ENCODE measurements around the gene CMTM2.
"Not testable (repeated sequence)": the region's sequence is repeated elsewhere in the genome, so short reads cannot be mapped to it uniquely, and the experiment has no call there.

The CMTM2 gene

DNA sequence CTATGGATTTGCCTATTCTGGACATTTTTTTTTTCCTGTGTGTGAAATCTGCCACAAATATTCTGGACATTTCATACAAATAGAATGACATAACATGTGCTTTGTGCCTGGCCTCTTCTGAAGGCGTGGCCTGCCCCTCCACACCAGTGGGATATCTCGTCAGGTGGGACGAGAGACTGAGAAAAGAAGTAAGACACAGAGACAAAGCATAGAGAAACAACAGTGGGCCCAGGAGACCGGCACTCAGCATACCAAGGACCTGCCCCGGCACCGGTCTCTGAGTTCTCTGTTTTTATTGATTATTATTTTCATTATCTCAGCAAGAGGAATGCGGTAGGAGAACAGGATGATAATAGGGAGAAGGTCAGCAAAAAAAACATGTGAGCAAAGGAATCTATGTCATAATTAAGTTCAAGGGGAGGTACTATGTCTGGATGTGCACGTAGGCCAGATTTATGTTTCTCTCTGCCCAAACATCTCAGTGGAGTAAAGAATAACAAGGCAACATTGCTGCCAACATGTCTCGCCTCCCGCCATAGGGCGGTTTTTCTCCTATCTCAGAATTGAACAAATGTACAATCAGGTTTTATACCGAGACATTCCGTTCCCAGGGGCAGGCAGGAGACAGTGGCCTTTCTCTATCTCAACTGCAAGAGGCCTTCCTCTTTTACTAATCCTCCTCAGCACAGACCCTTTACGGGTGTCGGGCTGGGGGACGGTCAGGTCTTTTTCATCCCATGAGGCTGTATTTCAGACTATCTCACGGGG lies 48.5 kb downstream of the CMTM2 start:
- DNase-seq (ENCODE audit: low read depth, low spot score); H3K27ac ChIP-seq: not testable (repeated sequence)

DNA sequence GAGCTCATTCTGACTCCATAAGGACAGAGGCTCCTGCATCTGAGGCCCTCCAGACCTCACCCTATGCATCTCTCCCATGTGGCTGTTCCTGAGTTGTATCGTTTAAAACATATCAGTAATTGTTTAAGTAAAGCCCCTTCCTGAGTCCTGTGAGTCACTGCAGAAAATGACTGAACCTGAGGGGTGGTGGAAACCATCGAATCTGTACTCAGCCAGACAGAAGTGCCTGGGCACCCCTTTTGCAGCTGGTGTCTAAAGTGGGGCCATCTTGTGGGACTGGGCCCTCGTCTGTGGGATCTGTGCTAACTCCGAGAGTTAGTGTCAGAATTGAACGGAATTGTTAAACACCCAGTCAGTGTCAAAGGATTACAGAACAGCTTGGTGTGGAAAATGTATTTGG lies 50.6 kb downstream of the CMTM2 start:
- H3K27ac ChIP-seq, result no peak overlapping the region
- DNase-seq (ENCODE audit: low read depth, low spot score), result no peak

DNA sequence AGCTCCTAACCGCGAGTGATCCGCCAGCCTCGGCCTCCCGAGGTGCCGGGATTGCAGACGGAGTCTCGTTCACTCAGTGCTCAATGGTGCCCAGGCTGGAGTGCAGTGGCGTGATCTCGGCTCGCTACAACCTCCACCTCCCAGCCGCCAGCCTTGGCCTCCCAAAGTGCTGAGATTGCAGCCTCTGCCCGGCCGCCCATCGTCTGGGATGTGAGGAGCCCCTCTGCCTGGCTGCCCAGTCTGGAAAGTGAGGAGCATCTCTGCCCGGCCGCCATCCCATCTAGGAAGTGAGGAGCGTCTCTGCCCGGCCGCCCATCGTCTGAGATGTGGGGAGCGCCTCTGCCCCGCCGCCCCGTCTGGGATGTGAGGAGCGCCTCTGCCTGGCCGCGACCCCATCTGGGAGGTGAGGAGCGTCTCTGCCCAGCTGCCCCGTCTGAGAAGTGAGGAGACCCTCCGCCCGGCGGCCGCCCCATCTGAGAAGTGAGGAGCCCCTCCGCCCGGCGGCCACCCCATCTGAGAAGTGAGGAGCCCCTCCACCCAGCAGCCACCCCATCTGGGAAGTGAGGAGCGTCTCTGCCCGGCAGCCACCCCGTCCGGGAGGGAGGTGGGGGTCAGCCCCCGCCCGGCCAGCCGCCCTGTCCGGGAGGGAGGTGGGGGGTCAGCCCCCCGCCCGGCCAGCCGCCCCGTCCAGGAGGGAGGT lies 51.4 kb downstream of the CMTM2 start:
- not testable (repeated sequence) for DNase-seq (ENCODE audit: low read depth, low spot score); H3K27ac ChIP-seq

DNA sequence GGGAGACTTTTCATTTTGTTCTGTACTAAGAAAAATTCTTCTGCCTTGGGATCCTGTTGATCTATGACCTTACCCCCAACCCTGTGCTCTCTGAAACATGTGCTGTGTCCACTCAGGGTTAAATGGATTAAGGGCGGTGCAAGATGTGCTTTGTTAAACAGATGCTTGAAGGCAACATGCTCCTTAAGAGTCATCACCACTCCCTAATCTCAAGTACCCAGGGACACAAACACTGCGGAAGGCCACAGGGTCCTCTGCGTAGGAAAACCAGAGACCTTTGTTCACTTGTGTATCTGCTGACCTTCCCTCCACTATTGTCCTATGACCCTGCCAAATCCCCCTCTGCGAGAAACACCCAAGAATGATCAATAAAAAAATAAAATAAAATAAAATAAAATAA lies 52.3 kb downstream of the CMTM2 start:
- not testable (repeated sequence) for DNase-seq (ENCODE audit: low read depth, low spot score); H3K27ac ChIP-seq

GRCh38 chr16:66634527-66635196 lies 55.4 kb downstream of the CMTM2 start:
- H3K27ac ChIP-seq, result no peak overlapping the region
- DNase-seq (ENCODE audit: low read depth, low spot score), result no peak

DNA sequence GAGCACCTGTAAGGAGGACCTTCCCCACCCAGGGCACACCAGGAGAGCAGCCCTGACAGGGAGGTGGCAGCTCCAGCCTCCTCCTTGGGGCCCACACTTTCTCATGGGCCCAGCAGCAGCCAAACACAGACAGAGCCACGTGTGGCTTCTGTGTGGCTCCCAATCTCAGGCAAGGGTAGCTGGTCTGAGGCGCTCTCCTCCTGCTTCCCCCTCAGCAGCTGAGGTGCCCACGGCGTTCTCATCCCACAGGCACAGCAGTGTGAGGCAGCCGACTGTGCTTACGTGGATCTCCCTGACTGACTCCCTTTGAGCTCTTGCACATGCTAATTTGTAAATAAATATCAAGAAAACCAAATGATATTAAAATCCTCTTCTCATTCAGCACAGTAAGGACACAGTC lies 56.1 kb downstream of the CMTM2 start:
- no peak overlapping the region for H3K27ac ChIP-seq
- no peak for DNase-seq (ENCODE audit: low read depth, low spot score)

DNA sequence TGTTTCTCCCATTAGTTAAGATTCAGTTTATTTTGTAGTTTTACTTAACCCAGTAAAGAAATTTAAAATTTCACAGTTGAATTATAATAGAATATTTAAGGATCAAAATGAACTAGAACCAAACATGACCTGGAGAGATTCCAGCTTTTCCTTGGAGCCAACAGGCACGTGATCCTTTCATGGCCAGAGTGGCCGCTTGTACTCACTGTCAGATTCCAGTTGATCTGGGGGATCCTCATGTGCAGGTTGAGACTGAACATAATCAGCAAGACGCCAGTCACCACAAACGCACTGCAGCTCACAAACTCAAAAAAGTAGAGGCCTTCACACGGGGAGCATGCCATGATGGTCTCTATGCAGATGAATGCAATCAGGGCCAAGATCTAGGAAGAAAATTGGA lies 56.9 kb downstream of the CMTM2 start:
- H3K27ac ChIP-seq, result no peak overlapping the region
- no peak for DNase-seq (ENCODE audit: low read depth, low spot score)

DNA sequence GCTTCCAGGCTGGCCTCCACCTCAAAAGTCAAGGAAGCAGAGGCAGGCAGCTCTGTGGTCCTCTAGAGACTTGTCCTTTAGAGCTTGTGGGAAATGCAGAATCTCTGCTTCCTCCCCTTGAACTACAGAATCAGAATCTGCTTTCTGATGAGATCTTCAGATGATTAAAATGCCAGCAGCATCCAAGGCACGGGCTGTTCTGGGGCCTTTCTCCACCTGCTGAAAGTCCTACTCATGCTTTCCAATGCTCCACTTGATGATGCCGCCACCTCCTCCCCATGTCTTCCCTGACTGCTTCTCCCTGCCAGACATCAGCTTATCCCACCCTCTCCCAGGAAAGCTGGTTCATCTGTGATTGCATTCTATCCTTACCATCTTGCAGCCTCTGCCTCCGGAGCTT lies 58.5 kb downstream of the CMTM2 start:
- no peak overlapping the region for H3K27ac ChIP-seq

More for the DNA sequence above, 58.5 kb downstream of the CMTM2 start:
- no peak for DNase-seq (ENCODE audit: low read depth, low spot score)

Data from epithelial cell of prostate (primary cell).